Measurements from ENCODE around the gene CHEK1. TPM values are rescaled to one million over a fixed set of nuclear protein-coding genes. Genes with fewer than 3 reads are reported as not detected.

Gene CHEK1

Small RNA genes within 50 kb of the gene (small RNA-seq; reads per million reads assigned to genes)
- not detected for gene RNU2-35P (ENCODE audit: insufficient read depth)

Data from mesendoderm (in vitro differentiated cells).